ENCODE results near the gene ATAT1.
A peak's percentile ranks its signal among the peaks of the same experiment; 100 is the strongest.

ATAT1 gene

DNA sequence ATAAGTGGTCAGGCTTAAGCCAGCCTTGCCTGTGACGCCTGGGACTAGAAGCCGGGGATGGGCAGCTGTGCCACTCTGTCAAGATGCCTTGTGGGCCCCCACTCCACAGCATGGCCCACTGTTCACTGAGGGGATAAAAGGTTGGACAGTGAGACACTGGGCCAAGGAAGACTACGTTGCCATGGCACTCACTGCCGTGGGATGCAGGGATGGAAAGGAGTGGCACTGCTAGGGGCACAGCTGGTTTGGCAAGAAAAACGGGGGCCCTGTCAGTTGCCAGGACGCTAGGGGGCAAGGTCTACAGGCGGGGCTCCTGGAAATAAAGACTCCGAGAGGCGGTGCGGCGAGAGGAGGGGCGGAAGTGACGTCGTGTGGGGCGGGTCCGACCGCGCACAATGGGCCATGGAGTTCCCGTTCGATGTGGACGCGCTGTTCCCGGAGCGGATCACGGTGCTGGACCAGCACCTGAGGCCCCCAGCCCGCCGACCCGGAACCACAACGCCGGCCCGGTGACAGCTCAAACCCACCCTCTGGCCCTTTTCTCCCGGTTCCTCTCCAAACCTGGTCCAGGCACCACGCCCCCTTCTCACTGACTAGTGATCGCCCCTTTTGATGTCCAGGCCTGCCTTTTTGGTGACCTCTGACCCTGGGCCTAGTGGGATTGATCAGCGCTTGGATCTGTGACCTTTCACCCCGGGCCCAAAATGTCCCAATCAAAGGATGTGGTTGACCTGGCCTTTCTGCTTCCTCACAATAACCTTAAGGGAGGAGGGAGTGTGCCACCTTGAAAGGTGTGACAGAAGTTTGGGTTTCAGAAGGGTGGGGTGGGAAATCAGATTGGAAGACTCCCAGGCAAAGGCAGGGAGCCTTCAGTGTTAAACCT lies at the start of gene ATAT1:
TSS of gene ATAT1 (plus strand) at position 391 of the 883 bp plus-strand sequence.
- peak; percentile 66 to 83 (median 74) for DNase-seq (ENCODE audit: low read depth in 3 of 3)

DNA sequence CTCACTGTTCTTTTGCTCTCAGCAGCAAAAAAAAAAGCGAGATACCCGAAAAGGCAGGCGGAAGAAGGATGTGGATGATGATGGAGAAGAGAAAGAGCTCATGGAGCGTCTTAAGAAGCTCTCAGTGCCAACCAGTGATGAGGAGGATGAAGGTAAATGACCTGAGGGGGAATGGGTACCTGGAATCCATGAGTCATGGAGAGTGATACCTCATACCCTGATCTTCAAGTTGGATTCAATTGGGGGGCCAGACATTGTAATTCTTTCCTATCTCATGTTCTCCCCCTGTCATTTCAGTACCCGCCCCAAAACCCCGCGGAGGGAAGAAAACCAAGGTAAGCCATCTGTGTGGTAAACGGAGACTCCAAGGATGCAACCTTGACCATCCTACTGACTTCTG lies 48.6 kb upstream of the ATAT1 start:
- DNase-seq (ENCODE audit: low read depth in 3 of 3): no peak

DNA sequence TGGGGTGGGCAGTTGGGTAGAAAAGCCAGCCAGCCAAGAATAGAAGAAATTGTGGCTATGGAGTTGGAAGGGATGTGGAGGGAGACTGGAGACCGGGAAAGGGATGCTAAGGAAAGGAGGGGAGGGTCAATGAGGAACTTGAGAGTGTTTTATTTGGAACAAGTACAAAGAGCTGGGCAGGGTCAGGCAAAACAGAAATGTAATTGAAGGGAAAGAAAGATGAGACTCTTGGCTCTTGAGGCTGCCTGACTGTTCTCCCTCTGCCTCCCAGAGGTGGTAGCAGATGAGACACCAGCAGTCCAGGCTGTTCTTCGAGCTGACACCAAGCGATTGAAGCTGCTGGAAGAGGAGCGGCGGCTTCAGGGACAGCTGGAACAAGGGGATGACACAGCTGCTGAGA lies 42.8 kb upstream of the ATAT1 start:
- DNase-seq (ENCODE audit: low read depth in 3 of 3): no peak

DNA sequence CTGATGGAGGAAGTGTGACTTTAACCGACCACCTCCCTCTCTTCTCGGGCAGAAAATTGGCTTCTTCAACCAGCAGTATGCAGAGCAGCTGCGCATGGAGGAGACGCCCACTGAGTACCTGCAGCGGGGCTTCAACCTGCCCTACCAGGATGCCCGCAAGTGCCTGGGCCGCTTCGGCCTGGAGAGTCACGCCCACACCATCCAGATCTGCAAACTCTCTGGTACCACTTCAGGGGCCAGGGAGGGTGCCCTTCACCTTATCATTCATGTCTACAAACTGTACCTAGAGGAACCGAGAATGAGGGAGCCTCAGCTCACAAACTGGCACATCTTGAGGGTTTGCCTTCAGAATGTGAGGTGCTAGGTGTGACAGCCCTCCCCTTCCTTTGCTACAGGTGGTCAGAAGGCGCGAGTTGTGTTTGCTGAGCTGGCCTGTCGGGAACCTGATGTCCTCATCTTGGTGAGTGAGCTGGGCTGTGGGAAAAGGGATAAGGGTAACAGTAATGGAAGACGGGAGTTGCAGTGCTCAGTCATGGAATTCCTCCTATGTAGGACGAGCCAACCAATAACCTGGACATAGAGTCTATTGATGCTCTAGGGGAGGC lies 36.8 kb upstream of the ATAT1 start:
- no peak for DNase-seq (ENCODE audit: low read depth in 3 of 3)

DNA sequence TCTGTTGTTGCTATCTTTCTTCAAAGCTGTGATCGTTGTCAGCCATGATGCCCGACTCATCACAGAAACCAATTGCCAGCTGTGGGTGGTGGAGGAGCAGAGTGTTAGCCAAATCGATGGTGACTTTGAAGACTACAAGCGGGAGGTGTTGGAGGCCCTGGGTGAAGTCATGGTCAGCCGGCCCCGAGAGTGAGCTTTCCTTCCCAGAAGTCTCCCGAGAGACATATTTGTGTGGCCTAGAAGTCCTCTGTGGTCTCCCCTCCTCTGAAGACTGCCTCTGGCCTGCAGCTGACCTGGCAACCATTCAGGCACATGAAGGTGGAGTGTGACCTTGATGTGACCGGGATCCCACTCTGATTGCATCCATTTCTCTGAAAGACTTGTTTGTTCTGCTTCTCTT lies 36.2 kb upstream of the ATAT1 start:
- DNase-seq (ENCODE audit: low read depth in 3 of 3): no peak

DNA sequence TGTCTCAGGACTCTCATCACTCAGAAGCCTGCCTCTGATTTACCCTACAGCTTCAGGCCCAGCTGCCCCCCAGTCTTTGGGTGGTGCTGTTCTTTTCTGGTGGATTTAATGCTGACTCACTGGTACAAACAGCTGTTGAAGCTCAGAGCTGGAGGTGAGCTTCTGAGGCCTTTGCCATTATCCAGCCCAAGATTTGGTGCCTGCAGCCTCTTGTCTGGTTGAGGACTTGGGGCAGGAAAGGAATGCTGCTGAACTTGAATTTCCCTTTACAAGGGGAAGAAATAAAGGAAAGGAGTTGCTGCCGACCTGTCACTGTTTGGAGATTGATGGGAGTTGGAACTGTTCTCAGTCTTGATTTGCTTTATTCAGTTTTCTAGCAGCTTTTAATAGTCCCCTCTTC lies 35.7 kb upstream of the ATAT1 start:
- DNase-seq (ENCODE audit: low read depth in 3 of 3): no peak

DNA sequence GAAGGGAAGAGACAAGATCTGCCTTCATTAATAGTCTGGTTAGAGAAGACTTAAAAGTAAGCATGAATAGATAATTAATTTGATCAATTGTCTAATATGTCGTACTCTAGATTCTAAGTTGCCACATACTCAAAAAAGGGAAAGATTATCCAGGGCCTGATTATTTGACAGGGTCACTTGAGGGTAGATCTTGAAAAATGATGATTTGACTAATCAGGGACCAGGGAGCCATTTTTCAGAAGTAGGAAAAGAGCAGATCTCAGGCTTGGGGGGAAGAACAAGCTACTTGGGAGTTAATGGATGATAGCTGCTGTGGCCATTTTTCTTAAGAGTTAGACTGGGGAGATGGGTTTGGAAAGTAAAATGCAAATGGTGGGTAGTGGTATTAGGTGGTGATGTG lies 34.4 kb upstream of the ATAT1 start:
- no peak for DNase-seq (ENCODE audit: low read depth in 3 of 3)

DNA sequence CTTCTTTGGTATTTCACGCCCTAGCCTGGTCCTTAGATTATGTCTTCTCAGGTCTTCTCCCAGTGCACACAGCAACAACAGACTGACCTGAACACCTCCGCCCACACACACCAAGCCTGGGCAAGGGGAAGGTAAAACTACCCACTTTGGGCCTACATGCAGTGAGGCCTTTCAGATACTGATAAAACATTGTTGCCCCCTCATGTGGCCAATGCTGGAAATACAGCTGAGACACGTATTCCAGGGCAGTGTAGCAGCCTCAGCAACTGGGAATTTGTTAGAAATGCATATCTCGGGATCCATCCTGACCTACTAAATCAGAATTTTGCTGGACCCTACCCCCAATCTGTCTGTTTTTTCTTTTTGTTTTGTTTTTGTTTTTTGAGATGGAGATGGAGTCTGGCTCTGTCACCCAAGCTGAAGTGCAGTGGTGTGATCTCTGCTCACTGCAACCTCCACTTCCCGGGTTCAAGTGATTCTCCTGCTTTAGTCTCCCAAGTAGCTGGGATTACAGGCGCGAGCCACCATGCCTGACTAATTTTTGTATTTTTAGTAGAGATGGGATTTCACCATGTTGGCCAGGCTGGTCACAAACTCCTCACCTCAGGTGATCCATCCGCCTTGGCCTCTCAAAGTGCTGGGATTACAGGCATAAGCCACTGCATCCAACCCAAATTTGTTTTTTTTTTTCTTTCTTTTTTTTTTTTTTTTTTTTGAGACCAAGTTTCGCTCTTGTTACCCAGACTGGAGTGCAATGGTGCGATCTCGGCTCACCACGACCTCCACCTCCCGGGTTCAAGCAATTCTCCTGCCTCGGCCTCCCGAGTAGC lies 29.1 kb upstream of the ATAT1 start:
- peak; percentile 57 to 76 (median 62) for DNase-seq (ENCODE audit: low read depth in 3 of 3)

DNA sequence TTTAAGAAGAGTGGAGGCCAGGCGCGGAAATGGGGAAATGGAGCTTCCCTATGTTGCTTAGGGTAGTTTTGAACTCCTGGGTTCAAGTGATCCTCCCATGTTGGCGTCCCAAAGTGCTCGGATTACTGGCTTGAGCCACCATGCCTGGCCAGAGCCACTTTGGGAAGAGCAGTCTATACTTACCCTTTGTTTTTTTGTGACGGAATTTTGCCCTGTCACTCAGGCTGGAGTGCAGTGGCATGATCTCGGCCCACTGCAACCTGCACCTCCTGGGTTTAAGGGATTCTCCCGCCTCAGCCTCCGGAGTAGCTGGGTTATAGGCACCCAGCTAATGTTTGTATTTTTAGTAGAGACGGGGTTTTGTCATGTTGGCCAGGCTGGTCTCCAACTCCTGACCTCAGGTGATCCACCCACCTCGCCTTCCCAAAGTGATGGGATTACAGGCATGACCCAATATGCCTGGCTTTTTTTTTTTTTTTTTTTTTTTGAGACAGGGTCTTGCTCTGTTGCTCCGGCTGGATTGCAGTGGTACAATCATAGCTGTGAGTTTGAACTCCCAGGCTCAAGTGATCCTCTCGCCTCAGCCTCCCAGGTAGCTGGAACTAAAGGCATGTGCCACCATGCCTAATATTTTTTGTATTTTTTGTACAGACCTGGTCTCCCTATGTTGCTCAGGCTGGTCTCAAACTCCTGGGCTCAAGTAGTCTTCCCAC lies 27.6 kb upstream of the ATAT1 start:
- DNase-seq (ENCODE audit: low read depth in 3 of 3): no peak

DNA sequence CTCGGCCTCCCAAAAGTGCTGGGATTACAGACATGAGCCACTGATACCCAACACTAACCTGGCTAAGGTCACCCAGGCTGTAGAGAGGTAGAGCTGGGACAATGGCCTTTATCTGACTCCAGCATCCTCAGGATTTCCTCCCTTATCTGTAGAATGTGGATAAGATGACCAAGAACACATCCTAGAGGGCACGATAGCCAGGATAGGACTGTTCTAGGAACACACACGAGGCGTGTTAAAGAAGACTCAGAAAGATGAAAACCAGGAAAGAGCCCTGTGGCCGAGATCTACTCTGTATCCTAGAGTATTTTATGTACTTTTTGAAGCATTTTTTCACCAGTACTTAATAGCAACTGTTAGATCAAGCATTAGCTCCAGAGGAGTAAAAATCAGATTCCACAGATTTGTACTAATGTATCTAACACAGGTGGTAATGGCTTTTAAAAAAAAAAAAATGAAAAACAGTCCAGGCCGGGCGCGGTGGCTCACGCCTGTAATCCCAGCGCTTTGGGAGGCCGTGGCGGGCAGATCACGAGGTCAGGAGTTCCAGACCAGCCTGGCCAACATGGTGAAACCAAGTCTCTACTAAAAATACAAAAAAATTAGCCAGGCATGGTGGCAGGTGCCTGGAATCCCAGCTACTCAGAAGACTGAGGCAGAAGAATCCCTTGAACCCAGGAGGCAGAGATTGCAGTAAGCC lies 26.9 kb upstream of the ATAT1 start:
- DNase-seq (ENCODE audit: low read depth in 3 of 3): no peak

DNA sequence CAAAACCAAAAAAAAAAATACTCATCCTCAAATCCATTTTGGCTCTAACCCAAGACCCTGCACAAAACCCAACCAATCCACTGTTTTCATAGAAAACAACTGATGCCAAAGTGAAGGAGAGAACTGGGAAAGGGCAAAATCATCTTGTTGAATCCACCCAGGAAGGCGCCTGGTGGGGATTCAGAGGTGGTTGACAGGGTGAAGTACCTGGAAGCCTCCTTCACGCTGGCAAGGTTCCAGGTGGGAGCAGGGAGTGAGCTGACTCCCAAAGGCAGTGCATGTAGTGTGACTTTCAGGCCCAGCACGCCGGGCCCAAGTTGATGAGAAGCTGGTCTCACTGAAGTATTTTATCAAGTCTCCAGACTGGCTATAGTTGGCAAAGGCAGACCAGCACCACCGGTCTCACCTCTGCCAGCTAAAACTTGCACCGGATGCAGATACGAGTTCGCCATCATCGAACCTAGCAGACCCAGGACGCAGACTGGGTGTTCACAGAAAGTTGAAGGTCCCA lies 26.2 kb upstream of the ATAT1 start:
- DNase-seq (ENCODE audit: low read depth in 3 of 3): no peak

DNA sequence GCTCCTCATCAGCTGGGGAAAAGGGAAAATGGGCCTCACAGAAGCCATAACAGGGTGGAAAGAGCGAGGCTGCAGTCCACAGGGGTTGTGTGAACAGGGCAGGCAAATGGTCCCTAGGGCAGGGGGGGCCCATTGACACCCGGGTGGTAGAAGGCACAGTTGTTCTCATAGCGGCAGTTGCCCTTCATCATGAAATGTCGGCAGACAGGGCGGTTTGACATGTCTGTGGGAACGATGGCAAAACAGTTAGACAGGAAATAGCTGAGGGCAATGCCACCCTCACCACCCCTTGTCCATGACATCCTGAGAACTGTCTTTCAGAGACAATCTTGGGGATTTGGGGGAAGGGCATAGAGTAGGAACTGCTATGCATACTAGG lies 25.2 kb upstream of the ATAT1 start:
- no peak for DNase-seq (ENCODE audit: low read depth in 3 of 3)

DNA sequence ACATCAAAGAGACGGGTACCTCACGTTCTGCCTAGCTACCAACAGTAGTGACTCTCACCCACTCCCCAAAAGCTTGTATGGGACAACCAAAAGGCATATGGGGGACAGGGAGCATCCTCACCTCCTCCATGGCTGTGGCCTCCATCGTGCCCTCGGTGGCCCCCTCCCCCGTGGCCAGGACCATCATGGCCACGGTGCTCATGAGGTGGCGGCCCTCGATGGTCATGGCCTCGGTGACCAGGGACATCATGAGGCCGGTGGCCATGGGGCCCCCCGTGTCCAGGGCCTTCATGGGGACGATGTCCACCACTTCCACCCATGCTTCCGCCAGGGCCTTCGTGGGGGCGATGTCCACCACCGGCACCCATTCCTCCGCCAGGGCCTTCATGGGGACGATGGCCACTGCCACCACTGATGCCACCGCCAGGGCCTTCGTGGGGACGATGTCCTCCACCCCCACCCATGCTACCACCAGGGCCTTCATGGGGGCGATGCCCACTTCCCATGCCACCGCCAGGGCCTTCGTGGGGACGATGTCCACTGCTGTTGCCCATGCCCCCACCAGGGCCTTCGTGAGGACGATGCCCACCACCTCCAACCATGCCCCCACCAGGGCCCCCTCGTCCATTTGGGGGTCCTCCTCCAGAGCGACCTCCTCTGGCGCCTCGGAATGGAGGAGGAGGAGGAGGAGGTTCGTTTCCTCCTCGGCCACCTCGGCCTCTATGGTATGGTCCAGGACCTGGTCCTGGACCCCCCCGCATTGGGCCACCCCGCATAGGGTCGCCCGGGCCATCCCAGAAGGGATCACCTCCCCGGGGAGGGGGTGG lies 24.6 kb upstream of the ATAT1 start:
- DNase-seq (ENCODE audit: low read depth in 3 of 3): no peak

DNA sequence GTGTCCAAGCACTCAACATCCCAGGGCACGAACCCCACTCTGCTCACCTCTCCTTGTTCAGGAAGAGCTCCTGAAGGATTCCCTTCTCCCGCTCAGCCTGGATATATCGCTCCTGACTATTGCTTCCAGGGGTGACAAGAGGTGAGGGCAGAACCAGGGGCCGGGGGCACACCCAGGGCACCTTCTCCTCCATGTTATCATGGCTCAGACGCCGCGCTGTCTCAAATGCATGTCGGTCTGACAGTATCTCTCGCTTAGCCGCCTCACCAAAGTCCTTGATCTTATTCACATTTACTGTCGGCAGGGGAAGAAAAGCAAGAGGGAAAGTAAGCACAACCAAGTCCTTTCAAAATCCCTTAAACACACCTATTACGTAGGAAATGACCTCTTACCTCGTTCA lies 22.7 kb upstream of the ATAT1 start:
- DNase-seq (ENCODE audit: low read depth in 3 of 3): no peak

DNA sequence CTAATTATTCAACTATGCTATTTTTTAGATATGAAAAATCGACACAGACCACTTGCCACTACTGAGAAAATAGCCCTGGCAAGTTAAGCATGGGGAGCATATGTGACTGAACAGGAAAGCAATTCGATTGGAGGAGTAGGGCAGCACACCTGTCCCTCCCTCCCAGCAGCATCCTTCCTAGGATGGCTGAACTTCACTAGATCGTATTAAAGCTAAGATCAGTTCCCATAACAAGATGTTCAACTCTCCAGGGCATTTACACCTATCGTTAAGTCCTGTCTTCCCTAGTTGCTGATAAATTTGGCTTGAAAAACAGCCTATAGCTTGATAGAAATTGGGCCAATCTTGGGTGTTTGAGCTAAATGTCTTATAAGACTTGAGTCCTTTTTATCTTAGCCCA lies 16.6 kb upstream of the ATAT1 start:
- DNase-seq (ENCODE audit: low read depth in 3 of 3): no peak

DNA sequence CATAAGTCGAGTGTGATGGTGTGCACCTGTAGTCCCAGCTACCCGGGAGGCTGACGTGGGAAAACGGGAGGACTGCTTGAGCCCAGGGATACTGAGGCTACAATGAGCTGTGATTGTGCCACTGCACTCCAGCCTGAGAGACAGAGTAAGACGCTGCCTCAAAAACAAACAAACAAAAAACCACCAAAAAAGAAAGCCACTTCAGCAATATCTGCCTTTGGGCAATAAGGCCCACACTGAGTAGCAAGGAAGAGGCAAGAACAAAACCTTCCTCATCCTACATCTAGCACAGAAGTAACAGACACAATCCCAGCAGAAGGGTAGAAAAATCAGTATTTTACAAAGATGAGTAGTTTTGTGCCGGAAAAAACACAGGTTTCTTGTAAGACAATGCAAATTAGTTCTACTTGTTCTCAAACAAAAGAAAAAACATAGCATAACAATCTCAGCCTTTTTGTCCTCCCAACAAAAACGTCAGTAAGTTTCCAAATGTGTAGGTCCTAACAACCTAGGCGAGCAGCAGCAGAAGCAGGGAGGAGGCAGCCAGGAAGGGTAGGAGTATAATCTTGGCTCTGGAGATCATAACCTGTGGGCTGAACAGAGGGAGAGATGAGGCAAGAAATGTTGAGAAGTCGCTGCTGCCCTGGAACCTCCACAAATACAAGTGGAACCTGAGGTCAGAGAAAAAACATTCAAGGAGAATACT lies 15.4 kb upstream of the ATAT1 start:
- no peak for DNase-seq (ENCODE audit: low read depth in 3 of 3)

DNA sequence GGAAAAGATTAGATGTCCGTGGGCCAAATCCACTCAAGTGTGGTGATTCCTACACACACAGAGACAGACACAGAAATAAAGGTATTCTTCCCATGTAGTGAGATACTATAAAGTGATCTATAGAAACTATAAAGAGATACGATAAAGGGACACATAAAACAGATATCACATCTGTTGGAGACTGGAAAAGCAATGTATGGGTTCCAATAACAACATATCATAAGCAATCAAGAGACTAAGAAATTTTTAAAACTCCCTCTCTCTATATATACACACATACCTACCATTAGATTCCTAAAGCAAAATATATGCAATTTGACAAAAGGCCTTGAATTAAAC lies 14.8 kb upstream of the ATAT1 start:
- DNase-seq (ENCODE audit: low read depth in 3 of 3): no peak

DNA sequence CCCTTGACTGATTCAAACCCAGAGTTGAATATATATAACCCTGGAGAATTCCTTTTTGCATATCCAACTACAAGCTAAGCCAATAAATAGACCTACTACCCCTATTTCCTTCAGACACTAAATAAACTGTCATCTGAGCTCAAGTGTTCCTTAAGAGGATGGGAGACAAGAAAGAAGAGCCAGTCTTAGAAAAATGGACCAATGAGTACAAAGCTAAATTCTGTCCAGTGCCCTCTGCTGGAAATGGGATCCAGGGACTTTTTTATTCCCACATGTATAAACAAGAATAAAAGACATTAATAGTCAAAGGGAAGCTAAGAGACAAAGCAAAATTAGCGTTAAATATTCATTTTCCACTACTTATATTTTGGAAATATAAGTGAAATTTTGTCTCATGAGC lies 14.5 kb upstream of the ATAT1 start:
- no peak for DNase-seq (ENCODE audit: low read depth in 3 of 3)

DNA sequence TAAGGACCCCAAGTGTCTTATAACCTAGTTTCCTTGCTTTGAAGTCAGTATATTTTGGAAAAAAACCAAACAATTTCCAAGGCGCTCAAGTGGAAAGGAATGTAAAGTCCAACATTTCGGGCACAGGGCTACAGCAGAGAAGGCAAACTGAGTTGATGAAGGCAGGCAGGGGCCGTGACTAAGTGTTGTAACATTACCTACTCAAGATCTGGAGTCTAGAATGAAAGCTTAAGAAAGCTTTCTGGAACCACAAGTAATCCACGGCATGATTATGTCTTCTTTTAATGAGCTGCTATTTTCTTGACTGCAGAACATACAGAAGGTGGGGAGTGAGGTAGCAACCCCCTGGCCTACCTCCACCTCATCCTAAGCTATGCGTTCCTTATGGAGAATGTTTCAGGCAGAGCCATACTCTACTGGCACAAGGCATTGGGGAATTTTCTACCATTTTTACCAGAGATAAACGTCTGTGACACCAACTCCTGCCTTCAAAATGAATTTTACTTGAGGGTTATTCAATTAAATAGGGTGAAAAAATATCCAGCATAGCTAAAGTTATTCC lies 13.9 kb upstream of the ATAT1 start:
- no peak for DNase-seq (ENCODE audit: low read depth in 3 of 3)

Measured in stimulated activated CD4-positive, alpha-beta T cell treated with anti-CD3 and anti-CD28 coated beads, TNF-alpha, amount 100 ng/mL, for 48 hours (primary cell).